ENCODE measurements around the gene CCNB2. TPM values are rescaled to one million over a fixed set of nuclear protein-coding genes. Genes with fewer than 3 reads are reported as not detected.

Gene CCNB2
- total RNA-seq, 1 experiment from 2014 or later: 67.6 TPM

GRCh38 chr15:59060348-59060747, 44.6 kb upstream of the CCNB2 start:
- BruUV-seq (replicated peaks): no TSS peak
- in situ Hi-C loops (cut with HindIII; ENCODE audit: low pct_unique_long_range_greater_than_20kb, low sequenced_read_pairs) (no loop called here), intact Hi-C loops (cut with micrococcal nuclease; ENCODE audit: unreplicated experiment) (no loop called here)
- Histone ChIP-seq H3K27me3 (ENCODE audit: control insufficient read depth, insufficient read depth, low read length) (no peaks in the 10 kb centered on the region), H3K27ac (ENCODE audit: low read length) (no peak overlapping the region), H3K4me3 (ENCODE audit: low read depth in 2 of 2, low read length in 2 of 2) (no peak overlapping the region), H3K4me1 (ENCODE audit: control insufficient read depth, insufficient read depth, low read length) (no peaks in the 10 kb centered on the region), H3K36me3 (ENCODE audit: control insufficient read depth, insufficient read depth, low read length) (peaks cover 29% of the 10 kb centered on the region), H3K9me3 (ENCODE audit: control insufficient read depth, insufficient read depth, low read depth, low read length) (no peaks in the 10 kb centered on the region)
- TF ChIP-seq REST (IDR thresholded peaks at IDR 0.05; ENCODE audit: insufficient read depth in 1 of 2, low read depth in 2 of 2, low read length in 1 of 2) (no peak), TCF7L2 (IDR thresholded peaks at IDR 0.05; ENCODE audit: low read depth, low read length) (no peak), CTCF (IDR thresholded peaks at IDR 0.05) (no peak), SIN3A (IDR thresholded peaks at IDR 0.05; ENCODE audit: borderline replicate concordance, insufficient read depth, low read depth, low read length) (no peak), POLR2AphosphoS5 (IDR thresholded peaks at IDR 0.05; ENCODE audit: low read depth, low read length) (no peak)
- CTCF ChIA-PET: no interaction called here
- POLR2A ChIA-PET: interaction anchor here (0.7 kb wide), 1 partner anchor 8 kb away, joined by 5 read pairs; no protein-coding TSS in a partner anchor
- ATAC-seq: no peak
- DNase-seq (ENCODE audit: low read depth, low spot score): no peak

- intact Hi-C loops (cut with micrococcal nuclease; ENCODE audit: unreplicated experiment) (no loop called here), in situ Hi-C loops (cut with HindIII; ENCODE audit: low pct_unique_long_range_greater_than_20kb, low sequenced_read_pairs) (no loop called here)
- no peak overlapping the region for H3K27ac ChIP-seq (ENCODE audit: low read length)
- CTCF ChIA-PET: no interaction called here
- no peaks in the 10 kb centered on the region for H3K27me3 ChIP-seq (ENCODE audit: control insufficient read depth, insufficient read depth, low read length)
- H3K9me3 ChIP-seq (ENCODE audit: control insufficient read depth, insufficient read depth, low read depth, low read length): no peaks in the 10 kb centered on the region
- BruUV-seq (replicated peaks): no TSS peak
- POLR2A ChIA-PET: interaction anchor here (0.7 kb wide), 1 partner anchor 217 kb away, joined by 5 read pairs; no protein-coding TSS in a partner anchor
- no peak for TF ChIP-seq REST (IDR thresholded peaks at IDR 0.05; ENCODE audit: insufficient read depth in 1 of 2, low read depth in 2 of 2, low read length in 1 of 2)
- no peak for TF ChIP-seq CTCF (IDR thresholded peaks at IDR 0.05)
- no peak for TF ChIP-seq POLR2AphosphoS5 (IDR thresholded peaks at IDR 0.05; ENCODE audit: low read depth, low read length)
- ATAC-seq (no peak), DNase-seq (ENCODE audit: low read depth, low spot score) (no peak)
- H3K36me3 ChIP-seq (ENCODE audit: control insufficient read depth, insufficient read depth, low read length): peaks cover 16% of the 10 kb centered on the region
- no peaks in the 10 kb centered on the region for H3K4me1 ChIP-seq (ENCODE audit: control insufficient read depth, insufficient read depth, low read length)
- no peak overlapping the region for H3K4me3 ChIP-seq (ENCODE audit: low read depth in 2 of 2, low read length in 2 of 2)
These were observed 41.9 kb upstream of the CCNB2 start for GRCh38 chr15:59063042-59063441.
